Prostate gland (tissue), 2 donors: ENCODE measurements around the gene FBXW12.

Experiments used
- CTCF ChIP-seq, 4 experiments: fragments of 200-600 bp in 2 of 4; fragments of 450-650 bp in 2 of 4; sonication (generic) in 2 of 4; IDR thresholded peaks; 1 replicate in 3 of 4; 2 replicates in 1 of 4; pipeline ENCODE4 v1.5.1; 2016 to 2019; ENCODE audit warnings: antibody characterized with exemption in 4 of 4, mild to moderate bottlenecking in 2 of 4, moderate library complexity in 2 of 4
- POLR2AphosphoS5 ChIP-seq: sonication (generic); formaldehyde crosslinking; IDR thresholded peaks from one replicate; pipeline ENCODE4 v1.6.1; 2017; ENCODE audit warnings: antibody characterized with exemption

GRCh38 chr3:48413611-48414010 lies 41.6 kb downstream of the FBXW12 start:
- TF ChIP-seq CTCF (IDR thresholded peaks at IDR 0.05) (no peak), POLR2AphosphoS5 (no peak)
